Uterus (tissue), 2 donors: ENCODE data around the gene ROBO2.

ENCODE experiments used
- POLR2A ChIP-seq, 2 donors: fragments of 450-650 bp; IDR thresholded peaks; one replicate each; pipeline ENCODE4 v1.6.1; 2016; ENCODE audit warnings: antibody characterized with exemption in 2 of 2, mild to moderate bottlenecking in 1 of 2, moderate library complexity in 1 of 2
- TF ChIP-seq, protein P1 (sequence below), 4 experiments: fragments of 200-600 bp in 2 of 4; fragments of 450-650 bp in 2 of 4; sonication (generic) in 2 of 4; IDR thresholded peaks; one replicate each; pipeline ENCODE4 v1.5.1; 2016 to 2019; ENCODE audit warnings: antibody characterized with exemption in 4 of 4, mild to moderate bottlenecking in 2 of 4, moderate library complexity in 1 of 4

DNA sequence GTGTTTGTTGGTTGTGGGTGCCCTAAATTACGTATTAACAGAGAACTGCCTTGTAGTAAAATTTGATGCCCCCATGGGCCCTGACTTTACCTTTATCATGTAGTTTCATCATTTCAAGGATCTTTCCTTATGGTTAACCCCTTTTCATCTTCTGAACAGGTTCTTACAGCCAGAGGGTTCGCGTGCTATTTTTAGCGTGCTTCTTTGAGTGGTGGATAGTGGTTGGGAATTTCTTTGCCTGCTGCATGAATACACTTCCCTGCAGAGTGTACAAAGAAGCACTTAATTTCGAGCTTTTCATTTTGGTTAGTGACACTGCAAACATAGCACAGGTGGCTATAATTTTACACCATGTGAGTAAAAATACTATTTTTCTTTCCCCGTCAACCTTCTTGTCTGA lies 231.8 kb downstream of the ROBO2 start:
- TF ChIP-seq, protein P1, sequence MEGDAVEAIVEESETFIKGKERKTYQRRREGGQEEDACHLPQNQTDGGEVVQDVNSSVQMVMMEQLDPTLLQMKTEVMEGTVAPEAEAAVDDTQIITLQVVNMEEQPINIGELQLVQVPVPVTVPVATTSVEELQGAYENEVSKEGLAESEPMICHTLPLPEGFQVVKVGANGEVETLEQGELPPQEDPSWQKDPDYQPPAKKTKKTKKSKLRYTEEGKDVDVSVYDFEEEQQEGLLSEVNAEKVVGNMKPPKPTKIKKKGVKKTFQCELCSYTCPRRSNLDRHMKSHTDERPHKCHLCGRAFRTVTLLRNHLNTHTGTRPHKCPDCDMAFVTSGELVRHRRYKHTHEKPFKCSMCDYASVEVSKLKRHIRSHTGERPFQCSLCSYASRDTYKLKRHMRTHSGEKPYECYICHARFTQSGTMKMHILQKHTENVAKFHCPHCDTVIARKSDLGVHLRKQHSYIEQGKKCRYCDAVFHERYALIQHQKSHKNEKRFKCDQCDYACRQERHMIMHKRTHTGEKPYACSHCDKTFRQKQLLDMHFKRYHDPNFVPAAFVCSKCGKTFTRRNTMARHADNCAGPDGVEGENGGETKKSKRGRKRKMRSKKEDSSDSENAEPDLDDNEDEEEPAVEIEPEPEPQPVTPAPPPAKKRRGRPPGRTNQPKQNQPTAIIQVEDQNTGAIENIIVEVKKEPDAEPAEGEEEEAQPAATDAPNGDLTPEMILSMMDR (IDR thresholded peaks at IDR 0.05): no peak
- TF ChIP-seq POLR2A (IDR thresholded peaks at IDR 0.05): no peak
